SK-N-SH (cell line): ENCODE measurements around the gene RAI1. TPM values are rescaled to one million over a fixed set of nuclear protein-coding genes. Genes with fewer than 3 reads are reported as not detected.

Source experiments
- CTCF ChIA-PET: fragments of 300-600, 350-600 bp; formaldehyde crosslinking; extraction: SDS; loops from one replicate; lab custom pipeline; 2021; lab: Yijun Ruan, JAX
- POLR2A ChIA-PET: fragments of 350-600 bp; sonication (Branson Sonifier 250); formaldehyde crosslinking; extraction: SDS; loops from one replicate; lab custom pipeline; 2020; ENCODE audit warnings: antibody characterized with exemption, inconsistent platforms; lab: Yijun Ruan, JAX
- DNase-seq: peaks from one replicate; pipeline ENCODE4 v3.0.0; 2012
- H2AFZ ChIP-seq: fragments of 200-600 bp; sonication (generic); 2 replicates; pipeline ENCODE4 v1.8.1; 2016; ENCODE audit warnings: antibody characterized with exemption, mild to moderate bottlenecking, low read depth
- H3F3A ChIP-seq: fragments of 200-600 bp; sonication (generic); replicated peaks from 2 replicates; pipeline ENCODE3; 2016; ENCODE audit warnings: antibody characterized with exemption, mild to moderate bottlenecking; ENCODE audit not compliant: insufficient read depth
- H3K27ac ChIP-seq, 2 experiments: fragments of 200-500 bp in 1 of 2; fragments of 200-600 bp in 1 of 2; sonication (Bioruptor generic) in 1 of 2; sonication (generic), shearing (Covaris generic) in 1 of 2; 2 replicates each; pipeline versions ENCODE4 v1.5.1 to v1.6.1; 2014 to 2016; ENCODE audit warnings: low read depth in 2 of 2, inconsistent platforms in 1 of 2, low read length in 1 of 2, mild to moderate bottlenecking in 1 of 2, mixed read lengths in 1 of 2
- H3K27me3 ChIP-seq: fragments of 200-600 bp; sonication (generic), shearing (Covaris generic); 2 replicates; pipeline ENCODE4 v1.6.1; 2016; ENCODE audit warnings: mixed run types; ENCODE audit not compliant: insufficient read depth
- H3K36me3 ChIP-seq, 2 experiments: fragments of 200-500 bp in 1 of 2; fragments of 200-600 bp in 1 of 2; sonication (Bioruptor generic) in 1 of 2; sonication (generic) in 1 of 2; replicated peaks in 1 of 2; 2 replicates each; pipeline versions ENCODE3 to v1.5.1; 2014 to 2016; ENCODE audit warnings: low read length in 1 of 2, mild to moderate bottlenecking in 1 of 2; ENCODE audit not compliant: insufficient read depth in 2 of 2, control insufficient read depth in 1 of 2
- H3K4me1 ChIP-seq, 2 experiments: fragments of 200-500 bp in 1 of 2; fragments of 200-600 bp in 1 of 2; sonication (Bioruptor generic) in 1 of 2; sonication (generic), shearing (Covaris generic) in 1 of 2; 2 replicates each; pipeline versions ENCODE4 v1.5.1 to v1.6.1; 2014 to 2016; ENCODE audit warnings: low read depth in 1 of 2, low read length in 1 of 2, mixed run types in 1 of 2; ENCODE audit not compliant: insufficient read depth in 2 of 2, control insufficient read depth in 1 of 2
- H3K4me2 ChIP-seq: fragments of 200-600 bp; sonication (generic), shearing (Covaris generic); 2 replicates; pipeline ENCODE4 v1.6.1; 2017; ENCODE audit warnings: mixed run types
- H3K4me3 ChIP-seq, 2 experiments: fragments of 200-500 bp in 1 of 2; fragments of 200-600 bp in 1 of 2; sonication (Bioruptor generic) in 1 of 2; sonication (generic), shearing (Covaris generic) in 1 of 2; 2 replicates each; pipeline versions ENCODE4 v1.5.1 to v1.8.1; 2014 to 2016; ENCODE audit warnings: low read depth in 2 of 2, inconsistent platforms in 1 of 2, low read length in 1 of 2, mild to moderate bottlenecking in 1 of 2, mixed read lengths in 1 of 2, moderate library complexity in 1 of 2
- H3K79me2 ChIP-seq: fragments of 200-600 bp; sonication (generic); 2 replicates; pipeline ENCODE4 v1.8.1; 2017; ENCODE audit warnings: mild to moderate bottlenecking; ENCODE audit not compliant: insufficient read depth
- H3K9ac ChIP-seq: fragments of 200-600 bp; sonication (generic); 2 replicates; pipeline ENCODE4 v1.6.1; 2017; ENCODE audit warnings: mixed run types
- H3K9me2 ChIP-seq: fragments of 200-600 bp; sonication (generic); 2 replicates; pipeline ENCODE4 v1.6.1; 2017; ENCODE audit warnings: mixed run types
- H3K9me3 ChIP-seq: fragments of 200-600 bp; sonication (generic); 2 replicates; pipeline ENCODE4 v1.6.1; 2017; ENCODE audit warnings: mixed run types, mild to moderate bottlenecking, moderate library complexity
- H4K20me1 ChIP-seq: fragments of 200-600 bp; sonication (generic); 2 replicates; pipeline ENCODE4 v1.6.1; 2017; ENCODE audit warnings: mild to moderate bottlenecking, mixed run types; ENCODE audit not compliant: insufficient read depth
- ELF1 ChIP-seq: IDR thresholded peaks from 2 replicates; pipeline ENCODE4 v1.4.0; 2012
- FOXJ3 ChIP-seq: sonication (generic); formaldehyde crosslinking; IDR thresholded peaks from 2 replicates; pipeline ENCODE4 v1.5.1; 2020; ENCODE audit warnings: mild to moderate bottlenecking, missing genetic modification reagents
- GATA2 ChIP-seq: sonication (generic); formaldehyde crosslinking; IDR thresholded peaks from 2 replicates; pipeline ENCODE4 v1.5.0; 2020; ENCODE audit warnings: mild to moderate bottlenecking, missing genetic modification reagents
- IRF3 ChIP-seq: fragments of 150-350 bp; IDR thresholded peaks from 2 replicates; pipeline ENCODE4 v1.6.1; 2016; ENCODE audit warnings: mild to moderate bottlenecking, low read depth, low read length
- NFIC ChIP-seq: IDR thresholded peaks from 2 replicates; pipeline ENCODE4 v1.4.0; 2012; ENCODE audit warnings: borderline replicate concordance
- REST ChIP-seq: IDR thresholded peaks from 2 replicates; pipeline ENCODE4 v1.6.1; 2012; ENCODE audit warnings: mild to moderate bottlenecking, low read depth, low read length, moderate library complexity
- RFX5 ChIP-seq: IDR thresholded peaks from 2 replicates; pipeline ENCODE4 v1.6.1; 2012; ENCODE audit warnings: mild to moderate bottlenecking, improper control_type of control experiment, low read length
- SMC3 ChIP-seq: IDR thresholded peaks from 2 replicates; pipeline ENCODE4 v1.6.1; 2012; ENCODE audit warnings: low read depth, low read length, improper control_type of control experiment
- WGBS: methylation state at CpG from one replicate; pipeline ENCODE4 v1.1.6; 2017; ENCODE audit warnings: low lambda C conversion rate; 5-methylcytosine and 5-hydroxymethylcytosine counted together
- polyA plus RNA-seq, 3 experiments: library from polyadenylated mRNA; depleted of rRNA; stranded (reverse); fragments of >200 nt; gene quantifications; 2 replicates each; pipeline ENCODE4 v1.2.3, GENCODE V29; 2012

Gene RAI1
- polyA plus RNA-seq, 1 of the 3 experiments (the other 2 are of a cell fraction) = 4.7 TPM

DNA sequence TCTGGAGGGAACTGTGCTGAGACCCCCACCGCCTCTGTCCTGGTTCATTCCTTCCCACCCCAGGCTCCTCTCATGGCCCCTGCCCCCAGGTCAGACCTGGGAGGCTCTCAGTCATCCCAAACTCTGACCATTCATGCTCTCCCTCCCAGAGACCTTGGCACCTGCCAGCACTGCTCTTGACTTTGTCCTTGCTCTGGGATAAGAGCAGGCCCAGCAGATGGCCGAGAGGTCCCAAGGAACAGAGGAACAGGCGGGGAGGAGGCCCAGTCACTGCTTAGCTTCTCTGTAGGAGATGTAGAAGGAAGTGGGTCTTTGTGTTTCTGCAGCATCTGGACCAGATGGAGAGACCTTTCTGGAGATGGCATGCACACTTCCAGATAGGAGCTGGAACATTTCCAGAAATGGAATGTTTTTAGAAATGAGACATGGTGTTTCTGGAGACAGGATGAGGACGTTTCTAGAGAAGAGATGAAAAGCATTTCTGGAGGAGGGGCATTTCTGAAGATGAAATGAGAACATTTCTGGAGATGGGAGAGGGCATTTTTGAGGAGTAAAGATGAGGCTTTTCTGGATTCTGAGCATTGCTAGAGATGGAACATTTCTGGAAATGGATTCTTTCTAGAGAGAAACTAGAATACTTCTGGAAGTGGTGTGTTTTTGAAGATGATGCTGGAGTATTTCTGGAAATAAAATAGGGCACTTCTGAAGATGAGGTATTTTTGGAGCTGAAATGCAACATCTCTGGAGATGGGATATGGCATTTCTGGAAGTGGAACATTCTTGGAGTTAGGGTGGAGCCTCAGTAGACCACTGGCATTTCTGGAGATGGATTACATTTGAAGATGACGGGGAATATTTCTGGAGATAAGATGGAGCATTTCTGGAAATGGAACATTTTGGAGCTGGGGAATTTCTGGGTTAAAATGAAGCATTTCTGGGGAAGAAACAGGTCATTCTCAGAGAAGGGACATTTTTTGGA is 55.2 kb downstream of the RAI1 start:
- Histone ChIP-seq H2AFZ (no peak overlapping the region), H3K36me3 (no peaks in the 10 kb centered on the region), H3K9me2 (no peaks in the 10 kb centered on the region), H3K9me3 (no peaks in the 10 kb centered on the region), H3K9ac (no peak overlapping the region), H3F3A (peaks cover 17% of the 10 kb centered on the region), H3K79me2 (peaks cover 82% of the 10 kb centered on the region), H3K4me2 (no peak overlapping the region), H3K4me3 (no peak overlapping the region), H4K20me1 (peaks cover 68% of the 10 kb centered on the region), H3K4me1 (peaks cover 43 to 65% of the 10 kb centered on the region in 2 experiments), H3K27ac (peak overlapping the region in 1 of 2 experiments; percentile 90; a peak in 2 of 4 replicates), H3K27me3 (no peaks in the 10 kb centered on the region)
- ChIA-PET POLR2A (interaction anchor here (1.0 kb wide), 1 partner anchor 45 kb away, joined by 3 read pairs; no protein-coding TSS in a partner anchor), CTCF (interaction anchor here (1.1 kb wide), 1 partner anchor 55 kb away, joined by 3 read pairs; the partner anchor contains the start of gene RAI1)
- DNase-seq = no peak
- WGBS = 76% methylated on average over 5 of the region's 5 CpGs
- TF ChIP-seq FOXJ3 (CRISPR knock-in tag) (no peak), SMC3 (no peak), RFX5 (no peak), REST (no peak), NFIC (no peak), GATA2 (CRISPR knock-in tag) (no peak), IRF3 (no peak), ELF1 (no peak)
